Panc1 (cell line): ENCODE data around the gene SULT1C3. TPM values are rescaled to one million over a fixed set of nuclear protein-coding genes. Genes with fewer than 3 reads are reported as not detected.

Experiments used
- ATAC-seq: fragments of 200-7000 bp; cut with Tn5 transposase; 2 replicates; pipeline ENCODE4 v1.9.1; 2020; ENCODE audit warnings: mild to moderate bottlenecking, moderate library complexity
- BruUV-seq: library from RNA; stranded (reverse); fragments of 400-500 nt; replicated peaks from 2 replicates; lab custom pipeline; 2021; lab: Mats Ljungman, UMichigan
- CTCF ChIA-PET: fragments of 300-600 bp; sonication (Branson Sonifier 250); formaldehyde crosslinking; loops from one replicate; lab custom pipeline; 2022; ENCODE audit warnings: antibody characterized with exemption; lab: Charles Lee
- POLR2A ChIA-PET: fragments of 300-600 bp; sonication (Branson Sonifier 250); formaldehyde crosslinking; loops from one replicate; lab custom pipeline; 2022; ENCODE audit warnings: antibody characterized with exemption; lab: Charles Lee
- DNase-seq: peaks from one replicate; pipeline ENCODE4 v3.0.0-alpha.2; 2010; ENCODE audit warnings: low read depth, low spot score
- H3K27ac ChIP-seq: 2 replicates; pipeline ENCODE4 v1.5.1; 2011; ENCODE audit warnings: mild to moderate bottlenecking, low read length, inconsistent platforms
- H3K27me3 ChIP-seq: fragments of 200-500 bp; sonication (Bioruptor generic); 2 replicates; pipeline ENCODE4 v1.6.0; 2014; ENCODE audit warnings: low read length, inconsistent platforms; ENCODE audit not compliant: control insufficient read depth, insufficient read depth
- H3K36me3 ChIP-seq: fragments of 200-500 bp; sonication (Bioruptor generic); 2 replicates; pipeline ENCODE4 v1.5.1; 2014; ENCODE audit warnings: inconsistent platforms, mild to moderate bottlenecking, low read length, moderate library complexity; ENCODE audit not compliant: control insufficient read depth, insufficient read depth
- H3K4me1 ChIP-seq: 2 replicates; pipeline ENCODE4 v1.5.1; 2011; ENCODE audit warnings: inconsistent platforms, mild to moderate bottlenecking, low read length, moderate library complexity; ENCODE audit not compliant: control insufficient read depth, insufficient read depth
- H3K4me3 ChIP-seq, 2 experiments: 2 replicates each; pipeline ENCODE4 v1.5.1; 2011 to 2012; ENCODE audit warnings: low read depth in 2 of 2, low read length in 2 of 2, mild to moderate bottlenecking in 2 of 2, inconsistent platforms in 1 of 2, moderate library complexity in 1 of 2
- H3K9me3 ChIP-seq: fragments of 200-500 bp; sonication (Bioruptor generic); 2 replicates; pipeline ENCODE4 v1.5.1; 2014; ENCODE audit warnings: low read depth, mild to moderate bottlenecking, inconsistent platforms, low read length, moderate library complexity; ENCODE audit not compliant: control insufficient read depth, insufficient read depth
- CTCF ChIP-seq: fragments of 450-650 bp; IDR thresholded peaks from 2 replicates; pipeline ENCODE4 v1.5.1; 2017; ENCODE audit warnings: mild to moderate bottlenecking
- POLR2AphosphoS5 ChIP-seq: IDR thresholded peaks from 2 replicates; pipeline ENCODE4 v1.6.1; 2012; ENCODE audit warnings: mild to moderate bottlenecking, low read depth, low read length, moderate library complexity
- SIN3A ChIP-seq: IDR thresholded peaks from 2 replicates; pipeline ENCODE4 v1.6.1; 2012; ENCODE audit warnings: low read depth, mild to moderate bottlenecking, low read length, moderate library complexity, borderline replicate concordance; ENCODE audit not compliant: insufficient read depth
- TCF7L2 ChIP-seq: IDR thresholded peaks from 2 replicates; pipeline ENCODE4 v1.6.1; 2011; ENCODE audit warnings: mild to moderate bottlenecking, low read depth, low read length, inconsistent platforms
- in situ Hi-C: cut with HindIII; loops from 2 replicates; pipeline ENCODE4 v1.10.0; 2016; ENCODE audit warnings: low sequenced_read_pairs, low pct_unique_long_range_greater_than_20kb
- intact Hi-C: fragments of 100-400 bp; cut with micrococcal nuclease; formaldehyde crosslinking; loops from one replicate; pipeline ENCODE4 v1.10.0; 2022; ENCODE audit not compliant: unreplicated experiment
- total RNA-seq: library from RNA; stranded (reverse); gene quantifications from one replicate; pipeline ENCODE4 v1.2.1, GENCODE V29; 2021; ENCODE audit not compliant: unreplicated experiment
- TF ChIP-seq, protein P1 (sequence below), 2 experiments: IDR thresholded peaks; 2 replicates each; pipeline ENCODE4 v1.6.1; 2011 to 2012; ENCODE audit warnings: low read depth in 2 of 2, control low read depth in 1 of 2, low read length in 1 of 2, mild to moderate bottlenecking in 1 of 2, moderate library complexity in 1 of 2; ENCODE audit not compliant: insufficient read depth in 1 of 2

Gene SULT1C3
- total RNA-seq, 1 experiment from 2014 or later: not detected

GRCh38 chr2:108215794-108216211 is 24.0 kb upstream of the SULT1C3 start:
- BruUV-seq: no TSS peak
- H3K4me1 ChIP-seq: no peaks in the 10 kb centered on the region; the same call in 1 of the 2 replicates
- H3K36me3 ChIP-seq: no peaks in the 10 kb centered on the region
- DNase-seq: no peak
- ChIA-PET POLR2A (no interaction called here), CTCF (no interaction called here)
- peak overlapping the region in 1 of 2 experiments; percentile 33; a peak in 2 of 4 replicates for H3K4me3 ChIP-seq
- intact Hi-C loops (loop anchor here (10.0 kb wide), 1 partner anchor 369 kb away; no protein-coding TSS in a partner anchor), in situ Hi-C loops (no loop called here)
- peak overlapping the region; percentile 31; the same call in 1 of the 2 replicates for H3K27ac ChIP-seq
- no peaks in the 10 kb centered on the region for H3K9me3 ChIP-seq
- TF ChIP-seq CTCF (peak; percentile 63), SIN3A (no peak)
- ATAC-seq: peak; percentile 89
- H3K27me3 ChIP-seq: no peaks in the 10 kb centered on the region

- BruUV-seq: no TSS peak
- in situ Hi-C loops: no loop called here
- CTCF ChIA-PET: no interaction called here
Measured at GRCh38 chr2:108217211-108217610, 22.6 kb upstream of the SULT1C3 start.

More at GRCh38 chr2:108217211-108217610, 22.6 kb upstream of the SULT1C3 start:
- intact Hi-C loops: loop anchor here (10.0 kb wide), 1 partner anchor 368 kb away; no protein-coding TSS in a partner anchor
- POLR2A ChIA-PET: no interaction called here
- Histone ChIP-seq H3K36me3 (no peaks in the 10 kb centered on the region), H3K4me3 (no peak overlapping the region), H3K4me1 (no peaks in the 10 kb centered on the region; the same call in 1 of the 2 replicates), H3K27ac (no peak overlapping the region), H3K9me3 (no peaks in the 10 kb centered on the region), H3K27me3 (no peaks in the 10 kb centered on the region)
- TF ChIP-seq TCF7L2 (no peak), SIN3A (no peak), POLR2AphosphoS5 (no peak), CTCF (no peak)
- TF ChIP-seq, protein P1, sequence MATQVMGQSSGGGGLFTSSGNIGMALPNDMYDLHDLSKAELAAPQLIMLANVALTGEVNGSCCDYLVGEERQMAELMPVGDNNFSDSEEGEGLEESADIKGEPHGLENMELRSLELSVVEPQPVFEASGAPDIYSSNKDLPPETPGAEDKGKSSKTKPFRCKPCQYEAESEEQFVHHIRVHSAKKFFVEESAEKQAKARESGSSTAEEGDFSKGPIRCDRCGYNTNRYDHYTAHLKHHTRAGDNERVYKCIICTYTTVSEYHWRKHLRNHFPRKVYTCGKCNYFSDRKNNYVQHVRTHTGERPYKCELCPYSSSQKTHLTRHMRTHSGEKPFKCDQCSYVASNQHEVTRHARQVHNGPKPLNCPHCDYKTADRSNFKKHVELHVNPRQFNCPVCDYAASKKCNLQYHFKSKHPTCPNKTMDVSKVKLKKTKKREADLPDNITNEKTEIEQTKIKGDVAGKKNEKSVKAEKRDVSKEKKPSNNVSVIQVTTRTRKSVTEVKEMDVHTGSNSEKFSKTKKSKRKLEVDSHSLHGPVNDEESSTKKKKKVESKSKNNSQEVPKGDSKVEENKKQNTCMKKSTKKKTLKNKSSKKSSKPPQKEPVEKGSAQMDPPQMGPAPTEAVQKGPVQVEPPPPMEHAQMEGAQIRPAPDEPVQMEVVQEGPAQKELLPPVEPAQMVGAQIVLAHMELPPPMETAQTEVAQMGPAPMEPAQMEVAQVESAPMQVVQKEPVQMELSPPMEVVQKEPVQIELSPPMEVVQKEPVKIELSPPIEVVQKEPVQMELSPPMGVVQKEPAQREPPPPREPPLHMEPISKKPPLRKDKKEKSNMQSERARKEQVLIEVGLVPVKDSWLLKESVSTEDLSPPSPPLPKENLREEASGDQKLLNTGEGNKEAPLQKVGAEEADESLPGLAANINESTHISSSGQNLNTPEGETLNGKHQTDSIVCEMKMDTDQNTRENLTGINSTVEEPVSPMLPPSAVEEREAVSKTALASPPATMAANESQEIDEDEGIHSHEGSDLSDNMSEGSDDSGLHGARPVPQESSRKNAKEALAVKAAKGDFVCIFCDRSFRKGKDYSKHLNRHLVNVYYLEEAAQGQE (IDR thresholded peaks at IDR 0.05; ENCODE audit: insufficient read depth in 1 of 2, low read depth in 2 of 2, low read length in 1 of 2): no peak
- no peak for DNase-seq
- no peak for ATAC-seq
